GM21381 (cell line): ENCODE results near the gene LGALS1.
"Not testable (repeated sequence)": the region's sequence is repeated elsewhere in the genome, so short reads cannot be mapped to it uniquely, and the experiment has no call there.

Experiments used
- ATAC-seq: cut with Tn5 transposase; IDR thresholded peaks from one replicate; pipeline ENCODE4 v1.9.1; 2021; ENCODE audit warnings: mild to moderate bottlenecking, moderate library complexity; ENCODE audit not compliant: unreplicated experiment

The LGALS1 gene

DNA sequence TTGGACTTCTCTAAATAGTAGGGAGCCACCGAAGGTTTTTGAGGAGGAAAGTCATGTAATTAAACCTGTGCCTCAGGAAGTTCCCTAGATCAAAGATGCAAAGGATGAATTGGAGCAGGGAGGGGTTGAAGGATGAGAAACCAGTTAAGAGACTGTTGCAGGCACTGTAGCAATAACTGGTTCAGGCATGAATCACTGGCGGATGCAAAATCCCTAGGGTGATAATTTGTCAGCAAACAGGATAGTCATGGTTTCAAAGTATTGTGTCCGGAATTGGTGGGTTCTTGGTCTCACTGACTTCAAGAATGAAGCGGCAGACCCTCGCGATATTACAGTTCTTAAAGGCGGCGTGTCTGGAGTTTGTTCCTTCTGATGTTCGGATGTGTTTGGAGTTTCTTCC lies 41.3 kb downstream of the LGALS1 start:
- ATAC-seq: no peak

DNA sequence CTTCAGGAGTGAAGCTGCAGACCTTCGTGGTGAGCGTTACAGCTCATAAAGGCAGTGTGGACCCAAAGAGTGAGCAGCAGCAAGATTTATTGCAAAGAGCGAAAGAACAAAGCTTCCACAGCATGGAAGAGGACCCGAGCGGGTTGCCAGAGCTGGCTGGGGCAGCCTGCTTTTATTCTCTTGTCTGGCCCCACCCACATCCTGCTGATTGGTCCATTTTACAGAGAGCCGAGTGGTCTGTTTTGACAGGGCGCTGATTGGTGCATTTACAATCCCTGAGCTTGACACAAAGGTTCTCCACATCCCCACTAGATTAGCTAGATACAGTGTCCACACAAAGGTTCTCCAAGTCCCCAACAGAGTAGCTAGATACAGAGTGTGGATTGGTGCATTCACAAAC lies 41.8 kb downstream of the LGALS1 start:
- ATAC-seq: not testable (repeated sequence)

DNA sequence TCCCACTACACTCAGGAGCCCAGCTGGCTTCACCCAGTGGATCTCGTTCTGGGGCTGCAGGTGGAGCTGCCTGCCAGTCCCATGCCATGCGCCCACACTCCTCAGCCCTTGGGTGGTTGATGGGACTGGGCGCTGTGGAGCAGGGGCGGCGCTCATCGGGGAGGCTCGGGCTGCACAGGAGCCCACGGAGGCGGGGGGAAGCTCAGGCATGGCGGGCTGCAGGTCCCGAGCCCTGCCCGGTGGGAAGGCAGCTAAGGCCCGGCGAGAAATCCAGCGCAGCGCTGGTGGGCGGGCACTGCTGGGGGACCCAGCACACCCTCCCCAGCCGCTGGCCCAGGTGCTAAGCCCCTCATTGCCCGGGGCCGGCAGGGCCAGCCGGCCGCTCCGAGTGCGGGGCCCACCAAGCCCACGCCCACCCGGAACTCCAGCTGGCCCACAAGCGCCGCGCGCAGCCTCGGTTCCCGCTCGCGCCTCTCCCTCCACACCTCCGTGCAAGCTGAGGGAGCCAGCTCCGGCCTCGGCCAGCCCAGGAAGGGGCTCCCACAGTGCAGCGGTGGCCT lies 42.4 kb downstream of the LGALS1 start:
- ATAC-seq: not testable (repeated sequence)

DNA sequence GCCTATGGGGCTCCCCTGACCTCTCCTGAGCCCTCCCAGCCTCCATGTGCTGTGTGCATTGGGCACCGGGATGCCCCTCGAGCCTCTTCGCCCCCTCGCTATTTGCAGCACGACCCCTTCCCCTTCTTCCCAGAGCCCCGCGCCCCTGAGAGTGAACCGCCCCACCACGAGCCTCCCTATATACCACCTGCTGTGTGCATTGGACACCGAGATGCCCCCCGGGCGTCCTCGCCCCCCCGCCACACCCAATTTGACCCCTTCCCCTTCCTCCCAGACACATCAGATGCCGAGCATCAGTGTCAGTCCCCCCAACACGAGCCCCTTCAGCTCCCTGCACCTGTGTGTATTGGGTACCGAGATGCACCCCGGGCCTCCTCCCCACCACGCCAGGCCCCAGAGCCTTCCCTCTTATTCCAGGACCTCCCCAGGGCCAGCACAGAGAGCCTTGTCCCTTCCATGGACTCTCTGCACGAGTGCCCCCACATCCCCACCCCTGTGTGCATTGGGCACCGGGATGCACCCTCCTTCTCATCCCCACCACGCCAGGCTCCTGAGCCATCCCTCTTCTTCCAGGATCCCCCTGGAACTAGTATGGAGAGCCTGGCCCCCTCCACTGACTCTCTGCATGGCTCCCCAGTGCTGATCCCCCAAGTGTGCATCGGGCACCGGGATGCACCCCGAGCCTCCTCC lies 50.3 kb downstream of the LGALS1 start:
- ATAC-seq: no peak

DNA sequence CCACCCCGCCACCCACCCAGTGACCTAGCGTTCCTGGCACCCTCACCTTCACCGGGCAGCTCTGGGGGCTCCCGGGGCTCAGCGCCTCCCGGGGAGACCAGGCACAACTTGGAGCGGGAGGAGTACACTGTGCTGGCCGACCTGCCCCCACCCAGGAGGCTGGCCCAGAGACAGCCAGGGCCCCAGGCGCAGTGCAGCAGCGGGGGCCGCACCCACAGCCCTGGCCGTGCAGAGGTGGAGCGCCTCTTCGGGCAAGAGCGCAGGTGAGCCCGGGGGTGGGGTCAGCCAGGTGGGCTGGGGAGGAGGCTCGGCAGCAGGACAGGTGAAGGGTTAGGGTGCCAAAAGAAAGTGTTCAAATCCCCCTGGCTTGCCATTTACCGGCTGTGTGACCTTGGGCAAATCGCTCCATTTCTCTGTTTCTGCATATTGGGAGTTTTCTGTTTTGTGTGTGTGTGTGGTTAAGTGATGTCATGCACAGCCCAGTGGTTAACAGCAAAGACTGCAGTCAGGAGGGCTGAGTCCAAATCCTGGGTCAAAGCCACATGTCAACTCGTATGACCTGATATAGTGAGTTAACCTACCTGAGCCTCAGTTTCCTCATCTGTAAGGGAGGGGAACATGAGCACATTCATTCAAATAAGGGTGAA lies 50.9 kb downstream of the LGALS1 start:
- ATAC-seq: no peak

DNA sequence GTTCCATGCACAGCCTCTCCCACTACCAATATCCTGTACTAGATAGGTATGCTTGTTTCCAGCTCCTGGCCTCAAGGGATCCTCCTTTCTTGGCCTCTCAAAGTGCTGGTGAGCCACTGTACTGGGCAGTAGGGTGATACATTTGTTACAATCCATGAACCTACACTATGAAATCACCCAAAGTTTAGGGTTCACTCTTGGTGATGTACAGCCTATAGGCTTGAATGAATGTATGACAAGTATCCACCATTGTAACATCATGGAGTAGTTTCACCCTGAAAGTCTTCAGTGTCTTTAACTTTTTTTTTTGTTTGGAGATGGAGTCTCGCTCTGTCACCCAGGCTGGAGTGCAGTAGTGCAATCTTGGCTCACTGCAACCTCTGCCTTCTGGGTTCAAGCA lies 53.2 kb downstream of the LGALS1 start:
- no peak for ATAC-seq
